Loucy (cell line): Measurements from ENCODE around the gene LRRC73.

Experiments used
- EZH2phosphoT487 ChIP-seq: fragments of 200-600 bp; IDR thresholded peaks from 2 replicates; pipeline ENCODE4 v1.6.1; 2018; ENCODE audit warnings: antibody characterized with exemption, mild to moderate bottlenecking, moderate library complexity, borderline replicate concordance
- TF ChIP-seq, protein P1 (sequence below): fragments of 200-600 bp; sonication (generic); conservative IDR thresholded peaks from 2 replicates; pipeline ENCODE4 v1.5.1; 2014; ENCODE audit warnings: mild to moderate bottlenecking, antibody characterized with exemption, low read length

DNA sequence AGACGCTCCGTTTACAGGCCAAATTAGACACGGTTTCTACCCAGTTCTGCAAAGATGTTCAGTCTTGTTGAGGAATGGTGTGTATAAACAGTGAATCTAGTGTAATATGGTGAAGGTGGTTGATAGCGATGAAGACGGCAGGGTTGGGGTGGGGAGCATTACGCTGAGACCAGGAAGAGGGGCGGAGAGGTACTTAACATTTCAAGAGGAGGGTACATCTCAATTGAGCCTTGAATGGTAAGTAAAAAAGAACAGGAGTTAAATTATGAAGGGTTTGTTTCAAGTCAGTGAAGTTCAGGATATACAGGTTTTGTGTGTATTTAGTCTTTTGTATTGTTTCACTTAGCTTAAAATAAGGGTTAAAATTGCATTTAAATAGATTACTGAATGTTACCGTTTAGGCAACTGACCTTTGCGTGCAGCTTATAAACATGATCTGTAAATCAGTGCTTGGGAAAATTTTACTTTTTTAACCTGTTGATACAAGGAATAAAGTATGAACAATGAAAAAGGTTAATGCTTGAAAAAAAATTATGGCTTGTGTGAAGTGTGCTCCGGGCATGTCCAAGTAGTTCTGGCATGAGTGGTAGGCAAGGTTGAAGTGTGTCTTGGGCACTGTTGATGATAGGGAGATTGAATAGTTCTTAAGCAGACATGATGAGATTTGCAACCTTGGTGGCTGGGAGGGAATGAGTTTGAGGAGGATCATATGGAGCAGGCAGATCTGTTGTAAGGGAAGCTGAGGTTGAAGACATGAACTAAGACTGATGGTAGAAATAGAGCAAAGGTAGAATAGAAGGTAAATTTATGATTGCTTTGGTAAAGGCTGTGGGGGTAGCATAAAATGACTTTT lies 7.6 kb upstream of the LRRC73 start:
- TF ChIP-seq, protein P1, sequence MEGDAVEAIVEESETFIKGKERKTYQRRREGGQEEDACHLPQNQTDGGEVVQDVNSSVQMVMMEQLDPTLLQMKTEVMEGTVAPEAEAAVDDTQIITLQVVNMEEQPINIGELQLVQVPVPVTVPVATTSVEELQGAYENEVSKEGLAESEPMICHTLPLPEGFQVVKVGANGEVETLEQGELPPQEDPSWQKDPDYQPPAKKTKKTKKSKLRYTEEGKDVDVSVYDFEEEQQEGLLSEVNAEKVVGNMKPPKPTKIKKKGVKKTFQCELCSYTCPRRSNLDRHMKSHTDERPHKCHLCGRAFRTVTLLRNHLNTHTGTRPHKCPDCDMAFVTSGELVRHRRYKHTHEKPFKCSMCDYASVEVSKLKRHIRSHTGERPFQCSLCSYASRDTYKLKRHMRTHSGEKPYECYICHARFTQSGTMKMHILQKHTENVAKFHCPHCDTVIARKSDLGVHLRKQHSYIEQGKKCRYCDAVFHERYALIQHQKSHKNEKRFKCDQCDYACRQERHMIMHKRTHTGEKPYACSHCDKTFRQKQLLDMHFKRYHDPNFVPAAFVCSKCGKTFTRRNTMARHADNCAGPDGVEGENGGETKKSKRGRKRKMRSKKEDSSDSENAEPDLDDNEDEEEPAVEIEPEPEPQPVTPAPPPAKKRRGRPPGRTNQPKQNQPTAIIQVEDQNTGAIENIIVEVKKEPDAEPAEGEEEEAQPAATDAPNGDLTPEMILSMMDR: no peak
- TF ChIP-seq EZH2phosphoT487: no peak
